Effector CD4-positive, alpha-beta T cell (primary cell): ENCODE measurements around the gene PTGES2.
A peak's percentile ranks its signal among the peaks of the same experiment; 100 is the strongest.

ENCODE experiments used
- DNase-seq: peaks from one replicate; pipeline ENCODE4 v3.0.0-alpha.2; 2020

Gene PTGES2

DNA sequence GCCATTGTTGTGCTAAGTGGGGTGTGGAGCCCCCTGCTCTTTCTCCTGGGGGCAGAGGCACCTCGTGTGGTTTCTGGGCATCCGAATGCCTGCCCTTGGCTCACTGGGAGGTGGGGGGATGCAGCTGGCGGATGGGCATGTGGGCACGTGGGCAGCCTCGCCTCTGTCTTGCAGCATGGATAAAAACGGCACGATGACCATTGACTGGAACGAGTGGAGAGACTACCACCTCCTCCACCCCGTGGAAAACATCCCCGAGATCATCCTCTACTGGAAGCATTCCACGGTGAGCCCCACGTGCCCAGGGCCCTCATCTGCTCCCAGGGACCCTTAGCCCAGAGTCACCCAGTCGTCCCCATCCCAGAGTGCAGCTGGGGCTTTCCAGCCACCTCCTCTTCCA lies 25.3 kb downstream of the PTGES2 start:
- DNase-seq, result no peak

DNA sequence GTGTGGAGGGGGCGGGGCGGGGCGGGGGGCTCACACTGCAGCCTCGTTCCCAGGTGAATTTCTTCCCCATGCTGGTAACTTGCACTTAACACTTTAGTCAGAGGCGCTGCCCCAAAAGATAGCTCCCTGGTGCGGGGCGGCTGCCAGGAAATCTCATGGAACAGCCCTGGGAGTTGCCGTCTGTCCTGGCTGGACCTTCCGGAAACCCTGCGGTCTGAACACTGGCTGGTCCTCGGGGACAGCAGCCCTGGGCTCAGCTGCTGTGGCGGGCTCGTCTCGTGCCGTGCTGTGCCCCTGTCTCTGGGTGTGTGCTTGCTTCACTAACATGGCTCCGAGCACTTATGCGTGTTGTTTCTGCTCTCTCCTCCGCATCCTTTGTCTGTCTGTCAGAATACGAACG lies 25.8 kb downstream of the PTGES2 start:
- no peak for DNase-seq

DNA sequence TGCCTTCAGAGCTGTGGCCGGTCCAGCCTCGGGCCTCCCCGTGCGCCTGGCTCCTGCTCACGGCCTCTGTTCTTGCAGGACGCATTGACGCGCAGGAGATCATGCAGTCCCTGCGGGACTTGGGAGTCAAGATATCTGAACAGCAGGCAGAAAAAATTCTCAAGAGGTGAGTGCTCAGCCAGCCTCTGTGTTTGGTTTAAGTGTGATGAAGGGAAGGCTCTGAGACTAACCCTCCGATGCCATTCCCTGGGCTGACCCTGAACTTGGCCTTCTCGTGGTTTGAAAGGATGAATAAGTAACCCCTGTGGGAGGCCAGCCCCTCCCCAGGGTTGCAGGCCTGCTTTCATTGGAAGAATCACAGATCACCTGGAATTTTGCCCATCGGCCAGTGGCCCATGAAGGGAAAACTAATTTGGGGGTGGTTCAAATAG lies 26.3 kb downstream of the PTGES2 start:
- no peak for DNase-seq

DNA sequence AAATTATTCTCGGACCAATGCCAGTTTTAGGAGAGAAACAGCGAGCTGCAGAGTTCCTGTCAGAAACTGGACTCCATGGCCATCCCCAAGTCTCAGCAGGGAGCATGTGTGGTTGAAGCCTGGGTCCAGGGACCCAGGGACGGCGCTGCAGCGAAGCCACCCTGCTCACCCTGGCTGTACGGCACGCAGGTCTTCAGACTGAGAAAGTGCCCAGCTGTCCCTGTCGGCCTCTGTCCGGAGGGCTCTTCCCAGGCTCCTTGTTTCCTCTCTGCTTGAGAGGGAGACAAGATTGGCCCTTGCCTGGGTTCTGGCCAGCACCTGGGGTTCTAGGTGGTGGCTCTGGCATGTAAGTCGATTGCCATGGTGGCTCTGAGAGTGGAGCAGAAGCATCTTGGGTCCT lies 26.9 kb downstream of the PTGES2 start:
- DNase-seq, result no peak

DNA sequence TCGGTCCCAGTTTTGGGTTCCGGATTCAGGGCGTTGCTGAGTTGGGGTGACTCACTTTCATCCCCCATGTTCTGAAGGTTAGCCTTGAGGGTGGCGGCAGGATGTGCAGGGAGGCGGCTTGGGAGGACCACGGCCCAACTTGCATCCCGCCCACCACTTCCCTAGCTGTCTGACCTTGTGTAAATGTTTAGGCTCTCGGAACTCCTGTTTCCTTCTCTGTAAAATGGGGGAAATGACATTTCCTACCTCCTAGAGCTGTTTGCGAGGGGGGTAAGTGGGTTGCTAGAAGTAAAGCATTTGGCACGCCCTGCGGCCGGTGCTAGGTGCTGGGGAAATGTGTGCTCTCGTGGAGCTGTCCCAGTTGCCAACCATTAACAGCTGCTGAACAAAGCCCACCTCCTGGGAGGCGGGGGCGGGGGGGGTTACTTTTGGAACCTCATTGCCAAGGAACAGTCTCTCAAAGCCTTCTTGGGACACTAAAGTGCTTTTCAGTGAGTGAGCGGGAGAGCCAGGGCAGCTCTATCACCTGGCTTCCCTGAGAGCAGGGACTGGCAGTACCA lies 27.5 kb downstream of the PTGES2 start:
- no peak for DNase-seq

DNA sequence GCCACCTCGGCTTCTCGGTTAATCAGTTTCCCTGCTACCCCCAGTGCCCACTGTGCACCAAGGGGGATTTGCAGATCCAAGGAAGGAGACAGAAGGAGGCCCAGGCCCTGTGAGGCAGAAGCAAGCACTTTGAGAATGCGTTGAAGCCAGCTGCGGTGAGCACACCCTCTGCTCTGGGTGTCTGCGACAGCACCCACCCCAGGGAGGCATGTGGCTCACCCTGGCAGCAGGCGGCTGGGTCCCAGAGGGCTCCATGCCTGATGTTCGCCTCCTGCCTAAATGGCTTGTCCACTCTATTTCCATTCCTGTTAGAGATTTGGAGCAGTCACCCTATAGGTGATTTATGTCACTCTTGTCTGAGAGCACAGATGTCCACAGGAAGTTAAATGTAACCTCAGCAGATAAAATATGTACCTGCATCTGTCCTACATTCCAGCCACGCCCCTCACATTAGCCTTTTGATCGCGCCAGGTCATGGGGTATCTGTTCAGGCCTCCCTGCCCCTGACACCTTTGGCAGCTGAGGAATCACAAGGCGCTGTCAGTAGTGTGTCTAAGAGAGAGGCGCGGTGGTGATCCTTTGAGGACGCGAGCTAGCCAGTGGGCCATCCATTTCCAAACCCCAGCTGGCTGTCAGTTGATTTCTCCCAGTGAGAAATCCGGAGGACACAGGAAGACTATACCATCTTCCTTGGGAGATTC lies 28.1 kb downstream of the PTGES2 start:
- DNase-seq, result no peak

DNA sequence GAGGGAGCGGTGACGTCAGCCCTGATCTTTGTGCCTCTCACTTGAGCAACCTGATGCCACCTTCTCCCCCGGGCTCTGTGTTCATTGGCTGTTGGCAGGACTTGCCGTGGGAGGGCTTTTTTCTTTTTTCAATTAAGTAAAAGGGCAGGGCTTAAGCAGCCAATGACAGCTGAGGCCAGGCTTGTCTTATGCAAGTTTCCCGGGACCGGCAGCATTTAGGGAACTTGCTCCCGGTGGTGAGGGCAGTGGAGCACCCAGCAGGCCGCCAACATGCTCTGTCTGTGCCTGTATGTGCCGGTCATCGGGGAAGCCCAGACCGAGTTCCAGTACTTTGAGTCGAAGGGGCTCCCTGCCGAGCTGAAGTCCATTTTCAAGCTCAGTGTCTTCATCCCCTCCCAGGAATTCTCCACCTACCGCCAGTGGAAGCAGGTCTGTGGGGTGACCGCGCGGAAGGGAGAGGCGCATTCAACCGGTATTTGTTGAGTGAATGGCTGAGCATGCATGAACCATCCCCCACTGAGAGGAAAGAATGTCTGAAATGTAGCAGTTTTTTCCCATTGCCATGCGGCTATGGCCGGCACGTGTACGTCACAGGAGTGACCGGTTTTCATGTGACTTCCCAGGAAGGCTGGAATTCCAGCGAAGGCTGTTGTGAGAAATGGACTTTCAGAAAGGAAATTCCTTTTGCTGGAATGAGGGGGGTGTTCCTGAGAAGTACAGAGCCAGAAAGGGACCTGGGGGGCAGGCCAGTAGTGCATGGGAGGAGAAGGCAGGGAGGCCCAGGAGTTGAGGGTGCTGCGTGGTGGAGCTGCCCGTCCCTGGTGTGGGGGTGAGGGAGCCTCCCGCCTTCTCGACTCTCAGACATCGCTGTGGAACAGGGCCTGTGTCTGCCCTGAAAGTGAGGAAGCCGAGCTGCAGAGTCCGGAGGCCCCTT lies 29.0 kb downstream of the PTGES2 start:
- DNase-seq, result peak; percentile 56

DNA sequence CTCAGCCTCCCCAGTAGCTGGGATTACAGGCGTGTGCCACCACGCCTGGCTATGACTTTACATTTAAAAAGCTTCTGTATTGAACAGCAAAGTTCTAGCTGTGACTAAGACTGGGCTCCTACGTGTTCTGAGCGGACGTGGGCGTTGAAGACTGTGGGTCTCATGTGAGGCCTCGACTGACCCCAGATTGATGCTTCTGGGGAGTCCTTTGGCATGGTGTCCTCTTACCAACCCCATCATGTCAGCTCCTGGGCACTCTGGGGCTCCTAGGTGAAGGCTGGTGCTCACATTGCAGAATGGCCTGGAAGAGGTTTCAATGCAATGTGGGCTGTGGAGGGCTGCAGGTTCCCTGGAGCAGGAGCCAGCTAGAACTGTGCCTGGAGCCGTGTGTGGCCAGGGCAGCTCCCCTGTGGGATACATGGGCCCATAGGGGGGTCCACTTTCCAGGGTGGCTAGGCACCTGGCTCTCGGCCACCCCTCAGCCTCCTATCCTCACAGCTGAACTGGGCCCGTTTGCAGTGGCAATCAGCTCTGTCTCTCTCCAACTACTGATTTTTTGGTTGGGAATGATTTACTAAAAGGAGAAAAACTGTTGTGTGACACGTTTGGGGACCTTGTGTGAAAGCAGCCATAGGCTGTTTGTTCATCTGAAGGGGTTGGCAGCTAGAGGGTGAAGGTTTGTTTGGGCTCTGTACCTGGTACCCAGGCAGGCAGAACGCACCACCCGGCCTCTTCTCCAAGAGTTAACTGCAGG lies 29.8 kb downstream of the PTGES2 start:
- no peak for DNase-seq

DNA sequence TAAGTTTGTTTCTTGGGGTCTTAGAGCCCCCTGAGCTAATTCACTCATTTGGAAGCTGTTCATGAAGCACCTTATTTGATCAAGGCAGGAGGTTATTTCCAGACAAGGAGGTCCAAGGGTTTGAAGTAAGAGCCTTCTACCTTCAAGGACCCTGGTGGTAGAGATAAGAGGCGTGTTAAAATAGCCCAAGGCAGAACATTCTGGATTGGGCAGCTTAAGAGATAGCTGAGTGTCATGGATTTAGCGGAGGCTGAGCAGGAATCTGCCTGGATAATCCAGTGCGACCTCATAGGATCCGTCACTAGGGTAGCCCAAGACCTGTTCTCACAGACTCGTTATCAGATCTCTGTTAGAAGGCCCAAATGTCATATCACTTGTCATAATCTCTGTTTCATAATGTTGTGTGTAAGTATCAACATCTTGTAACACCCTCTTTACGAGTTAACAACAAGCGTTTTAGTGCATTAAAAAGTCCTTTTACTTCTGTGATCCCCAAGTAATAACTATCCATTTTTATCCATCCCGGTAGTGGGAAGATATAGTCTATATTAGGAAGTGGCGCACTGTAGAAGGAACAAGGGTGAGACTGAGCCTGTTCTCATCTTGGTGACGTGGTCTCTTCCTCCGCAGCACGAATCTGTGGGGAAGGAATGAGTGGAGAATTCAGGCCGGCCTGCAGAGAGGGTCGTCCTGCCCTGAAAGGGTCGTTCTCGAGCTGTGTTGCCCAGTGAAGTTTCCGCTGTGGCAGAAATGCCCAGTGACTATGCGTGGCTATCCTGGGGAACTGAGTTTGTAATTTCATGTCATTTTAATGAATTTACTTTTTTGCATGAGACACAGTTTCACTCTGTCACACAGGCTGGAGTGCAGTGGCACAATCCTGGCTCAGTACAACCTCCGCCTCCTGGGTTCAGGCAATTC lies 30.7 kb downstream of the PTGES2 start:
- no peak for DNase-seq

DNA sequence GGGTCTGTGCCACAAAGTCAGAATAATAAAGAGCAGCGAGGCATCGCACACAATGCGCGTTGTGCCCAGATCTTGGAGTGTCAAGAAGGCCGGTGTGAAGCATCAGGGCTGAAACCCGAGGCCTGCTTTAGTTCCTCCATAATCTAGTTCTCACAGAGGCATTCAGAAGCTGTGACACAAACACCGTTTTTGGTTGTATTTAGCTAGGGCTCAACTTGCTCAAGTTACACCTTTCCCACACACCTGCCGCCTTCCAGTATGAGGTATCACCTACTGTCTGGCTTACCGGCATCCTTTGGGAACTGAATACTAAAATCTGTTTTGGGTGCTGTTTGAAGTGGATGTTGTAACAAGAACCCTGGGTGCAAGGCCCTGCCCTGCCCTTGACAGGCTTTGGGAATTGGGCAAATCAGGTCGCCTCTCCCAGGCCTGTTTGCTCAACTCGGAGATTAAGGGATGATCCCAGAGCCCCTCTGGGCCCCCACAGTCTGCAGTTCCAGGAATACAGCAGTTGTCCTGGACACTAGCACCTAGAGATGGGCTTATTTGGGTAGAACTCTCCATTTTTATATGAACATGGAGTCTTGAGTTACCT lies 32.5 kb downstream of the PTGES2 start:
- no peak for DNase-seq

DNA sequence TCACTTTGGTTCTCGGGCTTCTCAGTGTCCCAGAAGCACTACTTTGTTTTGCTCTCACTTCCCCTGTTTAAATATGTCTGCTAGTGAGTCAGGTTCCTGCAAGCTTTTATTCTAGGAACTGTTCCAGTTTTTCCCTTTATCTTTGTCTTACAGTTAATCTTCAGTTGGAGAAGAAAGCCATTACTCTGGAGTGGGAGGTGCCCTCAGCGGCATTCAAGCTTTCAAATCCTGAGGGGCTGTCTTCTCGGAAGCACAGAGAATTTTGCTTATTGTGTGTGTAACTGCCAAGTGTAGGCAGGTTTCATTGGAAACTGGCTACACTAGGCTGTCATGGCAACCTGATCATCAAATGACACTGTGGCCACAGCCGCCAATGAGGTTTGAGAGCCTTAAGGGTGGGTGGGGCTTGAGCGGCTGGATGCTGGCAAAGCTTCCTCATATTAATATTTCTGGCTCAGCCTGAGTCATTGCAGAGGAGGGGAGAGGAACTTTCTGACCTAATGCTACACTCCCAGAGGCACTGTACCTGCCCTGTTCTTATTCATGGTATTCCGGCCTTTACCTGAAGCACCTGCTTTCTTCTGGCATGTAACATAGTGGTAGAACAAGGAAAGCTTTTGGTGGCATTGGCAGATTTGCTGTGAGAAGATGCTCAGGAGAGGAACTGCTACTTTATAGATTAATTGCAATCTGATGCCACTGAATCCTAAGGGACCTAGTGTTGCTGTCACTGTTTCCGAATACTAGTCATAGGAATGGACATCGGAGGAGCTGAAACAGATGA lies 33.2 kb downstream of the PTGES2 start:
- DNase-seq, result peak; percentile 60

DNA sequence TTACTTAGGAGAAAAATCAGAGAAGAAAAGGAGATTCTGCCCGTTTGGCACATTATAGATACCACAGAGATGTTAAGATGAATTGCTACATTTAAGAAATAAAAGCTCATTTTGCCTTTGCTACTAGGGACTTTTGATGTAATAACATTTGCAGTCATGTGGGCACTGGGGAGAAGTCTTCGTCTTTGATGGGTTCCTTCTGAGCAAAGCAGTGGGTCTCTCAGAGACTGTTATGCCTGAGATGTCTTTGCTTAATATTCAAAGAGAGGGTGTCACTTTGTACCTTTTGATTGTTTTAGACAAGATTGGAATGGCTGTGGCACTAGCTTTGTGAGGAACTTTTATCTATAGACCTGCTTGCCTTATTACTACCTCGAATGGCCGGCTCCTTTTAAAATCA lies 34.5 kb downstream of the PTGES2 start:
- no peak for DNase-seq

DNA sequence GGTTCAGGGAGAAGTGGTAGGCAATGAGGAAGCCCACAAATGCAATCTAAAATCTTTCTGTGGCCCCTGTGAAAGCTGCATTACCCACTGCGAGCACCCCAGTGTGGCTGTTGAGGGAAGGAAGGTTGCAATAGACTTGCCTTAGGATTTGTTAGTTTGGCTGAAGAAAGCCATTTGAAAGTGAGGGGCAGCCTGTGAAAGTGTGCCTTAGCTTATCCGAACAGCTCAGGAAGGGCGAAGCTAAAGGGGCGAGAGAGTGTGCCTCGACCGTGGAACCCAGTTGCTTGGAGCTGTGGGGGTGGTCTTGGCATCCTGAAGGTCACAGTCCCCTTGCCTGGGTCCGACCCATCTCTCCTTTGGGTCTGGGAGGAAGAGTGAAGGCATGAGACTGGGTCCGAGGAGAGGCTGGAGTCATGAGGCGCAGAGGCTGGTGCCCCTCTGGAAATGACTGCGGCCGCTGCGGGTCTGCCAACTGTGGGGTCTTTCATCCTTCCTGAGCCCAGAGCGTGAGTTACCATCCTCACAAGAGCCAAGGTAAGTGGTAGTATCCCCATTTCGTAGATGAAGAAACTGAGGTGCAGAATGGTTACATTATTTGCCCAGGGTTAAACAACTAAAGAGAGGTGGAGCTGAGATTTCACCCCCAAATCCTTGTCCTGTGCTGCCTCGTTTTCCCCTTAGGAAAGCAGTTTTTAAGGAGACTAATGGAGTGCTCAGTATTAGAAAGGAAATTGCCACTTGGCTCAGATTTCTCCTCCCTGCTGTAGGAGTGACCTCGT lies 35.1 kb downstream of the PTGES2 start:
- DNase-seq, result no peak

DNA sequence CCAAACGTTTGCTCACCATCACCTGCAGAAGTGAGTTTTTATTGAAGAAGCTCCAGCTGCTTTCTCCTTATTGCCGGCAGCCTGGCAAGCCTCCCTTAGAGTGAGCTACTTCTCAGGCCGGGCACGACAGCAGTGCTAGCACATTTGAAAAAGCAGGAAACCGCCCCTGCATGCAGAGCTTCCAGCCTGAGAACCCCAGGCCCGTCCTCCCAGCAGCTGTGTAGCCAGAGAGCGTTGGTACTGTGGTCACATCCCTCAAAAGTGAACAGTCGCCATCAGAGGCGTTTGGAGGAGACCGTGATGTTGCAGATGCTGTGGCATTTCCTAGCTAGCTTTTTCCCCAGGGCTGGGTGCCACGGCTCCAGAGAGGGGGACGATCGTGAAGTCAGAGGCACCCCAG lies 36.0 kb downstream of the PTGES2 start:
- DNase-seq, result no peak

DNA sequence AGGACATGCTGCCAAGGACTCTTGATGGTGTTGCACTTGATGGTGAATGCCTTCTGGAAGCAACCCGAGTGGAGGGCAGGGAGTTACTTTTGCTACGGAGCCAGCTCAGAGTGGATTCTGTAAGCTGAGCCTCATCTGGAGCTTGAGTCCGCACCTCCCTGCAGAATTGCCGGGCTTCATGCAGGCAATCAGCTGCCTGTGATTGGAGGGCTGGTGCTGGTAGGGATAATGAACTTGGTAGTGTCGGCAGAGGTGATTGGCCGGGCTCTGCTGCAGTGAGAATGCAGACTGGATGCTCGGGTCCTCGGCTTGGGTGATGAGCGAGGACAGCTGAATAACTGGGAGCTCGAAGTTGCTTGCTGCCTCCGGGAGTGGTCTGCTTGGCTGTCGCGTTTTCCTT lies 36.4 kb downstream of the PTGES2 start:
- no peak for DNase-seq

DNA sequence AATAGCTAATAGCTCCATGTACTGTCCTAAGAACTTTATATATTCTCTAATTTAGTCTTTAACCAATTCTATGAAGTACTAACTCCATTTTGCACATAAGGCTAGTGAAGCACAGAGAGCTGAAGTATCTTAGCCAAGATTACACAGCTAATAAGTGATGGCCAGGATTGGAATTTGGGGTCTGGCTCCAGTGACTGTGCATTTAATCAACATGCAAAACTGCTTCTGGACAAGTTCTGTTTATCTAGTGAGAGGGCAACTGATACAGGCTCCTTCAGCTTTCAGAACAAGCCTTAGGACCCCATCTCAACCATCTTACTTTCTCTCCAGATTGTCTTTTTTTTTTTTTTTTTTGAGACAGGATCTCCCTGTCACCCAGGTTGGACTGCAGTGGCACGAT lies 38.2 kb downstream of the PTGES2 start:
- no peak for DNase-seq

DNA sequence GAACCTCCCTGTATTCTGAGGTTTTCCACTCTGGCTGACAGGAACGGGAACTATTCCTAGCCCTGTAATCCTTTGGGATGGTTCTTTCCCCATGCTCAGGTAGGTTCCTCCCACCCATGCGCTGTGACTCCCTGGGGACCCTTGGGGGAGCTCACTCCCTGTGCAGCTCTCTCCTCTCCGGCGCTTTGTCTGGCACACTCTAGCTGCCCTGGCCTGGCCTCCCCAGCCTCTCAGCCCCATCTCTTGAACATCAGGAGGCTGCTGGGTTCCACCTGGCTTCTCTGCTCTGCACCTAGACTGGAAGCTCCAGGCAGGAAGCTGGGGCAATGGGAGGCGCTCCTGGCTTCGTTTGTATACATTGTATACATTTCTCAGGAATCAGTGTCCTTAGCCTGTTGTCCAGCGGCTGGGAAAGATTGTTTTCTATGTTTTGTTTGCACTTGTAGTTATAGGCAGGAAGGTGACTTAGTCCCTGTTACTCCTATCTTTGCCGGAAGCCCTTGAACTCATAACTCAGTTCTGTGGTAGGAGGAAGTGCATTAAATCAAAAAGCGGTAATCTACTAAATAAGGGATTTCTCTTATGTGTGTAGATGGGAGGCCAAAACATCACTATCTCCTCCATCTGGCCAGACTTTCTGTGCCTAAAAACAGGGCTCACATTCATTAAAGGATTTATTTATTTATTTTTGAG lies 39.1 kb downstream of the PTGES2 start:
- no peak for DNase-seq

DNA sequence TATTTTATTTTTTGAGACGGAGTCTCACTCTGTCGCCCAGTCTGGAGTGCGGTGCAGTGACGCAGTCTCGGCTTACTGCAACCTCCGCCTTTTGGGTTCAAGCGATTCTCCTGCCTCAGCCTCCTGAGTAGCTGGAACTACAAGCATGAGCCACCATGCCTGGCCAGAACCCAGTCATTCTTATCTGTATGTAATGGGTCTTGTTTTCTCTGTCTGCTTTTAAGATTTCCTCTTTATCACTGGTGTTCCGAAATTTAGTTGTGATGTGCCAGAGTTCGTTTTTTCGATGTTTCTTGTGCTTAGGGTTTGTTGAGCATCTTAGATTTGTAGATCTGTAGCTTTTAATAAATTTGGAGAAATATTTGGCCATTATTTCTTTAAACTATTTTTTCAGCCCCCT lies 40.3 kb downstream of the PTGES2 start:
- no peak for DNase-seq

DNA sequence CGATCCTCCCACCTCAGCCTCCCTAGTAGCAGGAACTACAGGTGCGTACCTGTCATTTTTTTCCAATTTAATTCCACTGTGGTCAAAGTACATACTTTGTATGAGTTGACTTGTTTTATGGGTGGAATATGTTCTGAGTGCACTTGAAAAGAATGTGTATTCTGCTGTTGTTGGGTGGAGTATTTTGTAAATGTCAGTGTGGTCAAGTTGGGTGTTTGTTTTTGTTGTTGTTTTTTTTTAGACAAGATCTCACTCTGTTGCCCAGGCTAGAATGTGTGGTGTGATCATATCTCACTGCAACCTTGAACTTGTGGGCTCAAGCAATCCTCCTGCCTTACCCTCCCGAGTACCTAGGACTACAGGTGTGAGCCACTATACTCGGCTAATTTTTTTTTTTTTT lies 41.6 kb downstream of the PTGES2 start:
- DNase-seq, result no peak
